WTC11 (cell line): ENCODE measurements around the gene SERPINA9. TPM values are rescaled to one million over a fixed set of nuclear protein-coding genes. Genes with fewer than 3 reads are reported as not detected.
A peak's percentile ranks its signal among the peaks of the same experiment; 100 is the strongest.

Source experiments
- ATAC-seq: fragments of 200-7000 bp; cut with Tn5 transposase; 2 replicates; pipeline ENCODE4 v1.10.0; 2021; ENCODE audit warnings: mild to moderate bottlenecking, moderate library complexity
- CTCF ChIA-PET: fragments of 300-600 bp; sonication (Branson Sonifier 250); formaldehyde crosslinking; loops from one replicate; lab custom pipeline; 2021; ENCODE audit warnings: antibody characterized with exemption; lab: Charles Lee
- POLR2A ChIA-PET: fragments of 350-600 bp; sonication (Branson Sonifier 250); formaldehyde crosslinking; loops from one replicate; lab custom pipeline; 2021; ENCODE audit warnings: antibody characterized with exemption; lab: Charles Lee
- DNase-seq: peaks from one replicate; pipeline ENCODE4 v3.0.0; 2021; ENCODE audit warnings: low spot score
- H3K27ac Mint-ChIP-seq: 2 replicates; pipeline ENCODE4 v1.8.0; 2021; ENCODE audit warnings: mixed read lengths
- H3K27me3 Mint-ChIP-seq: 2 replicates; pipeline ENCODE4 v1.8.0; 2021; ENCODE audit warnings: low read depth, mild to moderate bottlenecking, moderate library complexity, mixed read lengths
- H3K36me3 Mint-ChIP-seq: 2 replicates; pipeline ENCODE4 v1.8.0; 2021; ENCODE audit warnings: mixed read lengths
- H3K4me1 Mint-ChIP-seq: 2 replicates; pipeline ENCODE4 v1.8.0; 2022; ENCODE audit warnings: mixed read lengths
- H3K4me3 Mint-ChIP-seq: 2 replicates; pipeline ENCODE4 v1.8.0; 2021; ENCODE audit warnings: mild to moderate bottlenecking, moderate library complexity, mixed read lengths
- H3K9me3 Mint-ChIP-seq: 2 replicates; pipeline ENCODE4 v1.8.0; 2021; ENCODE audit warnings: mixed read lengths
- AR ChIP-seq: fragments of 250-450 bp; sonication (Bioruptor Pico); IDR thresholded peaks from 2 replicates; pipeline ENCODE4 v1.9.0; 2021; ENCODE audit warnings: mild to moderate bottlenecking
- ATF6 ChIP-seq: sonication (generic); formaldehyde crosslinking; IDR thresholded peaks from 2 replicates; pipeline ENCODE4 v1.8.1; 2023; ENCODE audit warnings: mild to moderate bottlenecking, missing genetic modification reagents
- E2F4 ChIP-seq: sonication (generic); formaldehyde crosslinking; IDR thresholded peaks from 2 replicates; pipeline ENCODE4 v1.8.1; 2022; ENCODE audit warnings: low read depth, mild to moderate bottlenecking, moderate library complexity, missing genetic modification reagents, borderline replicate concordance
- ERG ChIP-seq: fragments of 250-450 bp; sonication (Bioruptor Pico); IDR thresholded peaks from 2 replicates; pipeline ENCODE4 v1.8.0; 2021; ENCODE audit warnings: mild to moderate bottlenecking
- ESRRA ChIP-seq: sonication (generic); formaldehyde crosslinking; IDR thresholded peaks from 2 replicates; pipeline ENCODE4 v1.8.1; 2022; ENCODE audit warnings: mild to moderate bottlenecking, missing genetic modification reagents, borderline replicate concordance
- FOXJ3 ChIP-seq: sonication (generic); formaldehyde crosslinking; IDR thresholded peaks from 2 replicates; pipeline ENCODE4 v1.9.0; 2021; ENCODE audit warnings: missing genetic modification reagents, mild to moderate bottlenecking, borderline replicate concordance
- GABPB1 ChIP-seq: sonication (generic); formaldehyde crosslinking; IDR thresholded peaks from 2 replicates; pipeline ENCODE4 v1.8.1; 2023; ENCODE audit warnings: mild to moderate bottlenecking, missing genetic modification reagents
- GRHL2 ChIP-seq: fragments of 250-450 bp; sonication (Bioruptor Pico); IDR thresholded peaks from 2 replicates; pipeline ENCODE4 v1.8.0; 2022; ENCODE audit warnings: mild to moderate bottlenecking, moderate library complexity; ENCODE audit not compliant: insufficient replicate concordance, severe bottlenecking
- GTF2I ChIP-seq: fragments of 250-450 bp; sonication (Bioruptor Pico); conservative IDR thresholded peaks from 2 replicates; pipeline ENCODE4 v1.4.0; 2021; ENCODE audit warnings: mild to moderate bottlenecking
- JAZF1 ChIP-seq: fragments of 250-450 bp; sonication (Bioruptor Pico); IDR thresholded peaks from 2 replicates; pipeline ENCODE4 v1.9.0; 2021; ENCODE audit warnings: moderate library complexity, mild to moderate bottlenecking, inconsistent platforms
- NFATC4 ChIP-seq: fragments of 250-450 bp; sonication (Bioruptor Pico); IDR thresholded peaks from 2 replicates; pipeline ENCODE4 v1.9.0; 2021; ENCODE audit warnings: mild to moderate bottlenecking
- NR1H2 ChIP-seq: sonication (generic); formaldehyde crosslinking; IDR thresholded peaks from 2 replicates; pipeline ENCODE4 v1.9.0; 2021; ENCODE audit warnings: mild to moderate bottlenecking, moderate library complexity, missing genetic modification reagents
- OVOL2 ChIP-seq: fragments of 250-450 bp; sonication (Bioruptor Pico); IDR thresholded peaks from 2 replicates; pipeline ENCODE4 v1.9.0; 2021; ENCODE audit warnings: mild to moderate bottlenecking, borderline replicate concordance
- RELA ChIP-seq: sonication (generic); formaldehyde crosslinking; IDR thresholded peaks from 2 replicates; pipeline ENCODE4 v1.8.1; 2022; ENCODE audit warnings: missing genetic modification reagents, mild to moderate bottlenecking, borderline replicate concordance
- SOX15 ChIP-seq: fragments of 250-450 bp; sonication (Bioruptor Pico); IDR thresholded peaks from 2 replicates; pipeline ENCODE4 v1.9.0; 2021; ENCODE audit warnings: mild to moderate bottlenecking
- TEAD1 ChIP-seq: sonication (generic); formaldehyde crosslinking; IDR thresholded peaks from 2 replicates; pipeline ENCODE4 v1.8.0; 2022; ENCODE audit warnings: mild to moderate bottlenecking, missing genetic modification reagents
- TEAD4 ChIP-seq: sonication (generic); formaldehyde crosslinking; IDR thresholded peaks from 2 replicates; pipeline ENCODE4 v1.8.0; 2022; ENCODE audit warnings: mild to moderate bottlenecking, missing genetic modification reagents
- TP53 ChIP-seq: sonication (generic); formaldehyde crosslinking; IDR thresholded peaks from 2 replicates; pipeline ENCODE4 v1.8.1; 2023; ENCODE audit warnings: mild to moderate bottlenecking, missing genetic modification reagents
- ZBTB21 ChIP-seq: sonication (generic); formaldehyde crosslinking; IDR thresholded peaks from 2 replicates; pipeline ENCODE4 v1.8.1; 2023; ENCODE audit warnings: mild to moderate bottlenecking, missing genetic modification reagents, borderline replicate concordance
- ZNF263 ChIP-seq: sonication (generic); formaldehyde crosslinking; IDR thresholded peaks from 2 replicates; pipeline ENCODE4 v1.8.1; 2022; ENCODE audit warnings: low read depth, mild to moderate bottlenecking, moderate library complexity, missing genetic modification reagents
- ZNF671 ChIP-seq: fragments of 250-450 bp; sonication (Bioruptor Pico); IDR thresholded peaks from 2 replicates; pipeline ENCODE4 v1.8.0; 2021; ENCODE audit warnings: mild to moderate bottlenecking
- total RNA-seq: library from RNA; stranded (reverse); gene quantifications from 3 replicates; pipeline ENCODE4 v1.2.3, GENCODE V29; 2021
- TF ChIP-seq, protein P1 (sequence below): fragments of 250-450 bp; sonication (Bioruptor Pico); conservative IDR thresholded peaks from 2 replicates; pipeline ENCODE4 v1.9.0; 2021; ENCODE audit warnings: mild to moderate bottlenecking
- TF ChIP-seq, protein P2 (sequence below): fragments of 250-450 bp; sonication (Bioruptor Pico); IDR thresholded peaks from 2 replicates; pipeline ENCODE4 v1.9.0; 2021; ENCODE audit warnings: mild to moderate bottlenecking

SERPINA9 gene
- total RNA-seq, 1 experiment from 2014 or later: not detected

DNA sequence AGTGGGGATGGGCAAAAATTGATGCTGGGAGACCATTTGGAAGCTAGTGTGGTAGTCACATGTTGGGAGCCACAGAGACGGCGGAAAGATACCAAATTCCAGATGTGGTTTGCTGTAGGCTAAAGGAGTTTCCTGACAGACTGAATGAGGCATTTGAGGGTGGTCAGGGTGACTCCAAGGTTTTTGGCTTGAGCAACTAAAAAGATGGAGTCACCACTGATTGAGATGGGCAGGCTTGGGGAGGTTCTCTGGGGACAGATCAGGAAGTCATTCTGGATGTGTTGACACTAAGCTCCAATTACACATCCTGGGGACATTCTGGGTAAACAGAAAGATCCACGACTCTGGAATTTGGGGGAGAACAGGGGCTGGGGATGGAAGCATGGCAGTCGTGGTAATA lies 15.5 kb upstream of the SERPINA9 start (continued):
- no peak for TF ChIP-seq TP53 (CRISPR knock-in tag)
- no peak for TF ChIP-seq OVOL2 (CRISPR knock-in tag)
- no peak for TF ChIP-seq ZNF671
- no peak for TF ChIP-seq ERG (CRISPR knock-in tag)
- TF ChIP-seq AR (CRISPR knock-in tag): no peak

DNA sequence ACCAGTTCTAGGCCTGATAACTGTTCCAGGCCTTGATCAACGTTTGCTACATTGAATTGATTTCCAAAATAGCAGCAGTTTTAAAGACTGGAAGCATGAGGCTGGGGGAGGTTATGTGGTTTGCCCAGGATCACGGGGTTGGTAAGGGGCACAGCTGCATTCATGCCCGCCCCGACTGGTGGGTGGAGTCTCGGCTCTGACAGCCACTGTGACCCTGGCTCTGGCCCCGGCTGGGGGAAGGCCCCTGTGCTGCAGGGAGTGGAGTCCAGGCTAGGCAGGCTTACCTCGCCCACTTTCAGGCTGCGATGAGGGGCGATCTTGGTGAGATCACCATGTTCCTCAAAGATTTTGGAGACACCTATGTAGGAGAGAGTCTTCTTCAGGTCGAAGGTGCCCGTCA lies 13.3 kb upstream of the SERPINA9 start:
- H3K4me1 Mint-ChIP-seq: peaks cover 19% of the 10 kb centered on the region
- ATAC-seq: no peak
- ChIA-PET CTCF (no interaction called here), POLR2A (no interaction called here)
- H3K27me3 Mint-ChIP-seq: no peaks in the 10 kb centered on the region; the same call in 1 of the 2 replicates
- no peak for TF ChIP-seq SOX15 (CRISPR knock-in tag)
- TF ChIP-seq ZBTB21 (CRISPR knock-in tag): no peak
- no peak for TF ChIP-seq GTF2I
- TF ChIP-seq ZNF263 (CRISPR knock-in tag): no peak
- TF ChIP-seq ATF6 (CRISPR knock-in tag): no peak
- TF ChIP-seq TEAD4 (CRISPR knock-in tag): no peak
- TF ChIP-seq TEAD1 (CRISPR knock-in tag): no peak
- no peak for TF ChIP-seq ESRRA
- no peak for TF ChIP-seq NR1H2
- TF ChIP-seq, protein P1, sequence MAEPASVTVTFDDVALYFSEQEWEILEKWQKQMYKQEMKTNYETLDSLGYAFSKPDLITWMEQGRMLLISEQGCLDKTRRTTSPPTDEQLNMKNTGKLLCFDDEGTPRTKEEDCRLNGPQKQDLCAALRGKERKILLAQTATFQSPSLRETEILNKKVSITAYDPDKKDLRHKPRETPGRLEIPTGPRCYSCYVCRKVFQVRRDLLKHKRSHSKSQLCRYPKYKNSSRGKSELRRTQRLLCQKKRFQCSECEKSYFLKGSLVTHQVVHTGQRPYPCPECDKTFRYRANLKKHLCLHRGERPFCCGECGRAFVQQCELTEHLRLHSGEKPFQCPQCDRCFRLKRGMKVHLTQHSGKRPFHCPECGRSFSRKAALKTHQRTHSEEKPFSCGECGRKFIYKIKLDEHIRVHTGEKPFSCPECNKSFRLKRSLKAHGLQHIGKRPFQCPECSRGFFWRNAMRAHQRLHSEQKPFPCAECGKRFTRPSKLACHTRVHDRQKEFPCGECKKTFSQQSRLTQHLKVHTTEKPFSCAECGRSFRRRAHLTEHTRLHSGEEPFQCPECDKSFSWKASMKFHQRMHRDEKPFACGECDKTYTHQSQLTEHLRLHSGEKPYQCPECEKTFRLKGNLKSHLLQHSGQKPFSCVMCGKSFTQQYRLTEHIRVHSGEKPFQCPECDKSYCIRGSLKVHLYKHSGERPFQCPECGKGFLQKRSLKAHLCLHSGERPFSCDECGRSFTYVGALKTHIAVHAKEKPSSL (CRISPR knock-in tag): no peak
- TF ChIP-seq JAZF1 (CRISPR knock-in tag): no peak
- no peak for TF ChIP-seq GABPB1 (CRISPR knock-in tag)
- no peak for DNase-seq
- H3K9me3 Mint-ChIP-seq: no peaks in the 10 kb centered on the region
- no peak overlapping the region for H3K27ac Mint-ChIP-seq
- no peaks in the 10 kb centered on the region for H3K36me3 Mint-ChIP-seq
- H3K4me3 Mint-ChIP-seq: no peak overlapping the region

- POLR2A ChIA-PET: interaction anchor here (0.9 to 1.3 kb wide), 2 partner anchors 53 to 62 kb away, joined by 4 to 7 read pairs; no protein-coding TSS in a partner anchor
- DNase-seq (peak; percentile 21), ATAC-seq (peak; percentile 13)
- CTCF ChIA-PET: interaction anchor here (0.6 to 4.4 kb wide), 72 partner anchors 12 to 955 kb away, joined by 3 to 264 read pairs (median 6); partner anchors contain the start of genes DDX24, IFI27L1, OTUB2 and SERPINA1
- Mint-ChIP-seq H3K27ac (peak overlapping the region; percentile 78), H3K9me3 (no peaks in the 10 kb centered on the region), H3K36me3 (no peaks in the 10 kb centered on the region), H3K4me1 (peaks cover 19% of the 10 kb centered on the region), H3K27me3 (no peaks in the 10 kb centered on the region), H3K4me3 (peak overlapping the region; percentile 58)
- TF ChIP-seq, protein P2, sequence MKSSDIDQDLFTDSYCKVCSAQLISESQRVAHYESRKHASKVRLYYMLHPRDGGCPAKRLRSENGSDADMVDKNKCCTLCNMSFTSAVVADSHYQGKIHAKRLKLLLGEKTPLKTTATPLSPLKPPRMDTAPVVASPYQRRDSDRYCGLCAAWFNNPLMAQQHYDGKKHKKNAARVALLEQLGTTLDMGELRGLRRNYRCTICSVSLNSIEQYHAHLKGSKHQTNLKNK (CRISPR knock-in tag): no peak
- TF ChIP-seq FOXJ3 (CRISPR knock-in tag) (no peak), RELA (CRISPR knock-in tag) (no peak), GRHL2 (CRISPR knock-in tag) (no peak), E2F4 (CRISPR knock-in tag) (no peak), NFATC4 (CRISPR knock-in tag) (no peak)
Observed at GRCh38 chr14:94486883-94487282, 10.9 kb upstream of the SERPINA9 start.
